Measurements from ENCODE around the gene LIPN.
"Not testable (repeated sequence)": the region's sequence is repeated elsewhere in the genome, so short reads cannot be mapped to it uniquely, and the experiment has no call there.

Gene LIPN

GRCh38 chr10:88759366-88760101 is at the start of gene LIPN:
TSS of gene LIPN (plus strand) at chr10:88760020. CDS start at chr10:88761406, 1,386 bp downstream.
- no peak for TF ChIP-seq ZNF274 (IDR thresholded peaks at IDR 0.05; ENCODE audit: low read depth, low read length)
- H3K4me3 ChIP-seq (ENCODE audit: low read length): no peak within 1 kb of the TSS

GRCh38 chr10:88715517-88715916 is 44.3 kb upstream of the LIPN start:
- no peak for TF ChIP-seq ZNF274 (IDR thresholded peaks at IDR 0.05; ENCODE audit: low read depth, low read length)
- H3K4me3 ChIP-seq (ENCODE audit: low read length): no peak overlapping the region

- H3K4me3 ChIP-seq (ENCODE audit: low read length): no peak overlapping the region
- TF ChIP-seq ZNF274 (IDR thresholded peaks at IDR 0.05; ENCODE audit: low read depth, low read length): no peak
Measured at GRCh38 chr10:88721392-88721791, 38.4 kb upstream of the LIPN start.

GRCh38 chr10:88725798-88726197 is 34.0 kb upstream of the LIPN start:
- no peak for TF ChIP-seq ZNF274 (IDR thresholded peaks at IDR 0.05; ENCODE audit: low read depth, low read length)
- no peak overlapping the region for H3K4me3 ChIP-seq (ENCODE audit: low read length)

- TF ChIP-seq ZNF274 (IDR thresholded peaks at IDR 0.05; ENCODE audit: low read depth, low read length): no peak
- no peak overlapping the region for H3K4me3 ChIP-seq (ENCODE audit: low read length)
Measured at GRCh38 chr10:88728107-88728763, 31.6 kb upstream of the LIPN start.

- TF ChIP-seq ZNF274 (IDR thresholded peaks at IDR 0.05; ENCODE audit: low read depth, low read length): no peak
- no peak overlapping the region for H3K4me3 ChIP-seq (ENCODE audit: low read length)
Measured at GRCh38 chr10:88730864-88731263, 29.0 kb upstream of the LIPN start.

- no peak overlapping the region for H3K4me3 ChIP-seq (ENCODE audit: low read length)
- TF ChIP-seq ZNF274 (IDR thresholded peaks at IDR 0.05; ENCODE audit: low read depth, low read length): no peak
Measured at GRCh38 chr10:88731296-88731695, 28.5 kb upstream of the LIPN start.

GRCh38 chr10:88733215-88733614 is 26.6 kb upstream of the LIPN start:
- no peak for TF ChIP-seq ZNF274 (IDR thresholded peaks at IDR 0.05; ENCODE audit: low read depth, low read length)
- no peak overlapping the region for H3K4me3 ChIP-seq (ENCODE audit: low read length)

- TF ChIP-seq ZNF274 (IDR thresholded peaks at IDR 0.05; ENCODE audit: low read depth, low read length): no peak
- no peak overlapping the region for H3K4me3 ChIP-seq (ENCODE audit: low read length)
Measured at GRCh38 chr10:88735661-88736060, 24.2 kb upstream of the LIPN start.

GRCh38 chr10:88741921-88742320 is 17.9 kb upstream of the LIPN start:
- not testable (repeated sequence) for H3K4me3 ChIP-seq (ENCODE audit: low read length)

- H3K4me3 ChIP-seq (ENCODE audit: low read length): no peak overlapping the region
- TF ChIP-seq ZNF274 (IDR thresholded peaks at IDR 0.05; ENCODE audit: low read depth, low read length): no peak
Measured at GRCh38 chr10:88742448-88742847, 17.4 kb upstream of the LIPN start.

GRCh38 chr10:88744002-88744401 is 15.8 kb upstream of the LIPN start:
- no peak overlapping the region for H3K4me3 ChIP-seq (ENCODE audit: low read length)
- no peak for TF ChIP-seq ZNF274 (IDR thresholded peaks at IDR 0.05; ENCODE audit: low read depth, low read length)

- H3K4me3 ChIP-seq (ENCODE audit: low read length): no peak overlapping the region
- TF ChIP-seq ZNF274 (IDR thresholded peaks at IDR 0.05; ENCODE audit: low read depth, low read length): no peak
Measured at GRCh38 chr10:88745633-88746032, 14.2 kb upstream of the LIPN start.

GRCh38 chr10:88754287-88754686 is 5.5 kb upstream of the LIPN start:
- no peak for TF ChIP-seq ZNF274 (IDR thresholded peaks at IDR 0.05; ENCODE audit: low read depth, low read length)
- H3K4me3 ChIP-seq (ENCODE audit: low read length): no peak overlapping the region

GRCh38 chr10:88755753-88756152 is 4.1 kb upstream of the LIPN start:
- H3K4me3 ChIP-seq (ENCODE audit: low read length): no peak overlapping the region
- TF ChIP-seq ZNF274 (IDR thresholded peaks at IDR 0.05; ENCODE audit: low read depth, low read length): no peak
